GM19238 (cell line): ENCODE results near the gene PIP5KL1.

Experiments used
- DNase-seq: peaks from one replicate; pipeline ENCODE4 v3.0.0; 2011; ENCODE audit warnings: low spot score; ENCODE audit not compliant: insufficient read length

PIP5KL1 gene

GRCh38 chr9:127930231-127931091 lies at the start of gene PIP5KL1:
TSS of gene PIP5KL1 (minus strand) at chr9:127930777. CDS start at chr9:127930752, 25 bp downstream.
- peak; percentile 94 for DNase-seq

- peak; percentile 41 for DNase-seq
These were observed 49.6 kb upstream of the PIP5KL1 start for GRCh38 chr9:127980060-127980705.

- peak; percentile 60 for DNase-seq
These were observed 48.9 kb upstream of the PIP5KL1 start for GRCh38 chr9:127979333-127980059.

GRCh38 chr9:127979015-127979332 lies 48.4 kb upstream of the PIP5KL1 start:
- DNase-seq, result no peak

- DNase-seq, result no peak
These were observed 47.5 kb upstream of the PIP5KL1 start for GRCh38 chr9:127977884-127978647.

GRCh38 chr9:127977009-127977883 lies 46.7 kb upstream of the PIP5KL1 start:
- DNase-seq, result no peak

GRCh38 chr9:127976498-127976897 lies 45.9 kb upstream of the PIP5KL1 start:
- no peak for DNase-seq

GRCh38 chr9:127975376-127976315 lies 45.1 kb upstream of the PIP5KL1 start:
- no peak for DNase-seq

- no peak for DNase-seq
These were observed 44.2 kb upstream of the PIP5KL1 start for GRCh38 chr9:127974769-127975261.

- no peak for DNase-seq
These were observed 43.6 kb upstream of the PIP5KL1 start for GRCh38 chr9:127974001-127974768.

- no peak for DNase-seq
These were observed 42.8 kb upstream of the PIP5KL1 start for GRCh38 chr9:127973169-127974000.

- DNase-seq, result no peak
These were observed 41.8 kb upstream of the PIP5KL1 start for GRCh38 chr9:127972236-127972871.

- no peak for DNase-seq
These were observed 41.0 kb upstream of the PIP5KL1 start for GRCh38 chr9:127971357-127972235.

- DNase-seq, result peak; percentile 93
These were observed 40.1 kb upstream of the PIP5KL1 start for GRCh38 chr9:127970401-127971313.
